Measurements from ENCODE around the gene PRR3. TPM values are rescaled to one million over a fixed set of nuclear protein-coding genes. Genes with fewer than 3 reads are reported as not detected.

PRR3 gene
- total and polyA plus RNA-seq, 9 of the 15 experiments (the other 6 are each of a cell fraction or from before 2014, with no cell fraction given): 23.5 to 59.6 (median 28.8) TPM

- Histone ChIP-seq H3K79me2 (ENCODE audit: control insufficient read depth, insufficient read depth, low read length) (no peaks in the 10 kb centered on the region), H3K27ac (ENCODE audit: extremely low read depth, low read depth, low read length) (peak overlapping the region; percentile 93), H3K4me3 (peak overlapping the region; percentile 44), H3K4me2 (ENCODE audit: insufficient read depth, low read length) (peak overlapping the region; percentile 85), H3K27me3 (ENCODE audit: control insufficient read depth in 2 of 2, insufficient read depth in 2 of 2, low read length in 2 of 2) (no peaks in the 10 kb centered on the region), H3K9me3 (replicated peaks; ENCODE audit: control insufficient read depth, insufficient read depth, low read depth, low read length) (no peaks in the 10 kb centered on the region; the same call in 1 of the 2 replicates), H4K20me1 (replicated peaks; ENCODE audit: control insufficient read depth, insufficient read depth, low read length) (no peaks in the 10 kb centered on the region), H3K9me1 (ENCODE audit: control insufficient read depth, insufficient read depth, low read length) (no peaks in the 10 kb centered on the region), H3K4me1 (replicated peaks in 1 of 2; ENCODE audit: control insufficient read depth in 2 of 2, insufficient read depth in 2 of 2, low read length in 2 of 2) (peaks cover 2 to 10% of the 10 kb centered on the region in 2 experiments; a peak in 3 of 5 replicates), H3K9ac (ENCODE audit: insufficient read depth in 1 of 2, low read depth in 2 of 2, low read length in 2 of 2) (peak overlapping the region; percentile 76 to 82), H3K36me3 (ENCODE audit: control insufficient read depth, insufficient read depth, low read length) (no peaks in the 10 kb centered on the region), H2AFZ (ENCODE audit: low read depth, low read length) (peak overlapping the region; percentile 90)
- 4% methylated on average over 32 of the region's 33 CpGs for WGBS (ENCODE audit: insufficient coverage, low coverage, missing lambda C conversion rate)
- FAIRE-seq: peak; percentile 99
- TSS peak; percentile 88 for BruUV-seq (replicated peaks)
- in situ Hi-C loops (cut with MboI): no loop called here
- CTCF ChIA-PET (ENCODE audit: low intra/inter-chr PET ratio): interaction anchor here (0.7 kb wide), 1 partner anchor 433 kb away, joined by 4 read pairs; no protein-coding TSS in a partner anchor
- DNase-seq (ENCODE audit: extremely low read depth in 1 of 4, low spot score in 3 of 4): peak; percentile 91 to 96 (median 94)
- intact Hi-C loops (cut with micrococcal nuclease): loop anchor here (1.0 kb wide), 2 partner anchors 14 to 20 kb away; no protein-coding TSS in a partner anchor
- ATAC-seq: peak; percentile 97
- POLR2A ChIA-PET: interaction anchor here (0.6 to 1.6 kb wide), 5 partner anchors 15 to 165 kb away, joined by 3 to 5 read pairs (median 3); no protein-coding TSS in a partner anchor
- TF ChIP-seq ZNF23 (CRISPR knock-in tag; IDR thresholded peaks at IDR 0.05) (no peak), ETV6 (IDR thresholded peaks at IDR 0.05; ENCODE audit: borderline replicate concordance in 1 of 2, low read depth in 2 of 2, low read length in 1 of 2) (peak; percentile 96 to 99), ETV6 (CRISPR knock-in tag; IDR thresholded peaks at IDR 0.05; ENCODE audit: borderline replicate concordance) (no peak), ZNF589 (CRISPR knock-in tag; IDR thresholded peaks at IDR 0.05; ENCODE audit: low read depth) (peak; percentile 90), STAT5A (IDR thresholded peaks at IDR 0.05; ENCODE audit: borderline replicate concordance, low read length) (0 out of 2 replicates have a peak, but pooled peaks have one; percentile 32), ELF1 (tag; IDR thresholded peaks at IDR 0.05) (peak; percentile 94), NFIX (CRISPR knock-in tag; IDR thresholded peaks at IDR 0.05; ENCODE audit: low read depth) (no peak), SNRNP70 (optimal IDR thresholded peaks at IDR 0.05; ENCODE audit: low read depth, low read length) (no peak), POLR3A (IDR thresholded peaks at IDR 0.05; ENCODE audit: borderline replicate concordance, extremely low read depth, insufficient read depth, insufficient read length) (no peak), ZNF655 (CRISPR knock-in tag; IDR thresholded peaks at IDR 0.05) (no peak), NFE2 (IDR thresholded peaks at IDR 0.05; ENCODE audit: low read depth) (no peak), ZNF347 (CRISPR knock-in tag; IDR thresholded peaks at IDR 0.05; ENCODE audit: low read depth) (no peak), HDAC2 (IDR thresholded peaks at IDR 0.05) (peak; percentile 55; the same call in 1 of the 2 replicates), SMC3 (conservative IDR thresholded peaks at IDR 0.05; ENCODE audit: insufficient read depth, low read depth, low read length) (0 out of 2 replicates have a peak, but pooled peaks have one; percentile 9), CREBBP (IDR thresholded peaks at IDR 0.05; ENCODE audit: low read depth, low read length) (no peak), HMG20B (CRISPR knock-in tag; IDR thresholded peaks at IDR 0.05) (no peak), BRF2 (IDR thresholded peaks at IDR 0.05; ENCODE audit: borderline replicate concordance, insufficient read depth, insufficient read length) (no peak), EP300 (IDR thresholded peaks at IDR 0.05; ENCODE audit: low read length) (peak; percentile 78; the same call in 1 of the 2 replicates), PURB (CRISPR knock-in tag; IDR thresholded peaks at IDR 0.05; ENCODE audit: low read depth) (no peak), ZNF253 (CRISPR knock-in tag; conservative IDR thresholded peaks at IDR 0.05) (no peak), SETDB1 (IDR thresholded peaks at IDR 0.05; ENCODE audit: low read length) (no peak)
Measured at GRCh38 chr6:30515944-30516753, 40.9 kb upstream of the PRR3 start.
